Measurements from ENCODE around the gene ZNF48. TPM values are rescaled to one million over a fixed set of nuclear protein-coding genes. Genes with fewer than 3 reads are reported as not detected.

The ZNF48 gene
- total and polyA plus RNA-seq, 2 donors (not counting 1 experiment from before 2014, with no cell fraction given) = 8.4 to 13.3 TPM

GRCh38 chr16:30429418-30429677 is 34.1 kb downstream of the ZNF48 start:
- Histone ChIP-seq H3K4me1 (ENCODE audit: control insufficient read depth in 2 of 2, insufficient read depth in 2 of 2, low read length in 2 of 2) (peaks cover 12 to 21% of the 10 kb centered on the region in 2 donors), H2AFZ (ENCODE audit: insufficient read depth, low read depth, low read length, poor library complexity, severe bottlenecking) (peak overlapping the region; percentile 82), H3K79me2 (ENCODE audit: control insufficient read depth, insufficient read depth, low read length) (peaks cover 27% of the 10 kb centered on the region), H3K9me3 (ENCODE audit: control extremely low read depth in 1 of 3, control insufficient read depth in 2 of 3, insufficient read depth in 1 of 3, low read length in 2 of 3) (no peaks in the 10 kb centered on the region), H3K36me3 (replicated peaks in 1 of 2; ENCODE audit: control extremely low read depth in 1 of 2, control insufficient read depth in 1 of 2, extremely low read depth in 1 of 2, insufficient read depth in 2 of 2, low read length in 1 of 2) (peaks cover 5 to 18% of the 10 kb centered on the region in 2 experiments), H3K27me3 (replicated peaks in 1 of 4; ENCODE audit: control extremely low read depth in 1 of 4, control insufficient read depth in 3 of 4, insufficient read depth in 4 of 4, low read length in 3 of 4) (no peaks in the 10 kb centered on the region), H3K4me2 (replicated peaks; ENCODE audit: low read depth, low read length, poor library complexity, severe bottlenecking) (peak overlapping the region; percentile 91), H4K20me1 (ENCODE audit: control insufficient read depth, insufficient read depth, low read length, poor library complexity, severe bottlenecking) (no peaks in the 10 kb centered on the region), H3K4me3 (ENCODE audit: control extremely low read depth in 1 of 5, extremely low read depth in 1 of 5, insufficient read depth in 1 of 5, low read depth in 2 of 5, low read length in 4 of 5) (peak overlapping the region; percentile 78 to 98 (median 85)), H3K27ac (ENCODE audit: low read length in 2 of 2) (peak overlapping the region; percentile 48 to 51), H3K9ac (ENCODE audit: low read length) (peak overlapping the region; percentile 84)
- POLR2A ChIA-PET = interaction anchor here (0.6 to 2.3 kb wide), 22 partner anchors 11 to 364 kb away, joined by 3 to 18 read pairs (median 5); partner anchors contain the start of genes ALDOA, FBRS, ITGAL and PRR14
- Mint-ChIP-seq H3K4me1 (peaks cover 15% of the 10 kb centered on the region), H3K9me3 (ENCODE audit: insufficient read depth) (no peaks in the 10 kb centered on the region), H3K27me3 (no peaks in the 10 kb centered on the region), H3K4me3 (no peak overlapping the region), H3K27ac (no peak overlapping the region)
- intact Hi-C loops (cut with micrococcal nuclease) = loop anchor here (1.0 kb wide), 1 partner anchor 11 kb away; no protein-coding TSS in a partner anchor
- no peak for ATAC-seq (ENCODE audit: low read depth)
- no peak for DNase-seq
- WGBS (ENCODE audit: insufficient coverage) = 0% methylated on average over 11 of the region's 11 CpGs
- CTCF ChIA-PET = interaction anchor here (0.6 to 4.7 kb wide), 49 partner anchors 10 to 337 kb away, joined by 3 to 55 read pairs (median 5); partner anchors contain the start of genes FBRS, ITGAL, SEPHS2 and SEPTIN1
- TF ChIP-seq, protein P1, sequence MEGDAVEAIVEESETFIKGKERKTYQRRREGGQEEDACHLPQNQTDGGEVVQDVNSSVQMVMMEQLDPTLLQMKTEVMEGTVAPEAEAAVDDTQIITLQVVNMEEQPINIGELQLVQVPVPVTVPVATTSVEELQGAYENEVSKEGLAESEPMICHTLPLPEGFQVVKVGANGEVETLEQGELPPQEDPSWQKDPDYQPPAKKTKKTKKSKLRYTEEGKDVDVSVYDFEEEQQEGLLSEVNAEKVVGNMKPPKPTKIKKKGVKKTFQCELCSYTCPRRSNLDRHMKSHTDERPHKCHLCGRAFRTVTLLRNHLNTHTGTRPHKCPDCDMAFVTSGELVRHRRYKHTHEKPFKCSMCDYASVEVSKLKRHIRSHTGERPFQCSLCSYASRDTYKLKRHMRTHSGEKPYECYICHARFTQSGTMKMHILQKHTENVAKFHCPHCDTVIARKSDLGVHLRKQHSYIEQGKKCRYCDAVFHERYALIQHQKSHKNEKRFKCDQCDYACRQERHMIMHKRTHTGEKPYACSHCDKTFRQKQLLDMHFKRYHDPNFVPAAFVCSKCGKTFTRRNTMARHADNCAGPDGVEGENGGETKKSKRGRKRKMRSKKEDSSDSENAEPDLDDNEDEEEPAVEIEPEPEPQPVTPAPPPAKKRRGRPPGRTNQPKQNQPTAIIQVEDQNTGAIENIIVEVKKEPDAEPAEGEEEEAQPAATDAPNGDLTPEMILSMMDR (IDR thresholded peaks at IDR 0.05) = no peak
- TF ChIP-seq EZH2 (IDR thresholded peaks at IDR 0.05; ENCODE audit: borderline replicate concordance, insufficient read depth, low read depth, low read length, poor library complexity, severe bottlenecking) = no peak

GRCh38 chr16:30429678-30430427 is 34.6 kb downstream of the ZNF48 start, which contains the start of gene DCTPP1:
Gene DCTPP1 (minus strand): TSS chr16:30430030. CDS start chr16:30429980, 50 bp downstream.
- DNase-seq (peak; percentile 99), ATAC-seq (ENCODE audit: low read depth) (peak; percentile 97)
- peaks cover 27% of the 10 kb centered on the region for H3K79me2 ChIP-seq (ENCODE audit: control insufficient read depth, insufficient read depth, low read length)
- H3K27me3 ChIP-seq (replicated peaks in 1 of 4; ENCODE audit: control extremely low read depth in 1 of 4, control insufficient read depth in 3 of 4, insufficient read depth in 4 of 4, low read length in 3 of 4) = no peaks in the 10 kb centered on the region
- Mint-ChIP-seq H3K4me1 (peaks cover 17% of the 10 kb centered on the region), H3K9me3 (ENCODE audit: insufficient read depth) (no peaks in the 10 kb centered on the region), H3K27ac (peak within 1 kb of the TSS; percentile 20), H3K4me3 (no peak within 1 kb of the TSS), H3K27me3 (no peaks in the 10 kb centered on the region)
- POLR2A ChIA-PET = interaction anchor here (0.6 to 2.3 kb wide), 27 partner anchors 12 to 415 kb away, joined by 3 to 18 read pairs (median 4); partner anchors contain the start of genes ALDOA, FBRS, ITGAL and PRR14
- H3K4me1 ChIP-seq (ENCODE audit: control insufficient read depth in 2 of 2, insufficient read depth in 2 of 2, low read length in 2 of 2) = peaks cover 12 to 21% of the 10 kb centered on the region in 2 donors
- H3K4me2 ChIP-seq (replicated peaks; ENCODE audit: low read depth, low read length, poor library complexity, severe bottlenecking) = peak within 1 kb of the TSS; percentile 91
- H2AFZ ChIP-seq (ENCODE audit: insufficient read depth, low read depth, low read length, poor library complexity, severe bottlenecking) = peak within 1 kb of the TSS; percentile 93
- H3K9ac ChIP-seq (ENCODE audit: low read length) = peak within 1 kb of the TSS; percentile 84
- under 1% methylated on average over 45 of the region's 49 CpGs for WGBS (ENCODE audit: insufficient coverage)
- H3K27ac ChIP-seq (ENCODE audit: low read length in 2 of 2) = peak within 1 kb of the TSS; percentile 79 to 86
- H3K4me3 ChIP-seq (ENCODE audit: control extremely low read depth in 1 of 5, extremely low read depth in 1 of 5, insufficient read depth in 1 of 5, low read depth in 2 of 5, low read length in 4 of 5) = peak within 1 kb of the TSS; percentile 78 to 98 (median 85)
- no peaks in the 10 kb centered on the region for H3K9me3 ChIP-seq (ENCODE audit: control extremely low read depth in 1 of 3, control insufficient read depth in 2 of 3, insufficient read depth in 1 of 3, low read length in 2 of 3)
- H4K20me1 ChIP-seq (ENCODE audit: control insufficient read depth, insufficient read depth, low read length, poor library complexity, severe bottlenecking) = no peaks in the 10 kb centered on the region
- intact Hi-C loops (cut with micrococcal nuclease) = loop anchor here (1.0 to 5.0 kb wide), 11 partner anchors 12 to 267 kb away; partner anchors contain the start of genes ITGAL, SEPHS2, SRCAP and ZNF764
- H3K36me3 ChIP-seq (replicated peaks in 1 of 2; ENCODE audit: control extremely low read depth in 1 of 2, control insufficient read depth in 1 of 2, extremely low read depth in 1 of 2, insufficient read depth in 2 of 2, low read length in 1 of 2) = peaks cover 5 to 15% of the 10 kb centered on the region in 2 experiments
- CTCF ChIA-PET = interaction anchor here (0.6 to 4.7 kb wide), 53 partner anchors 9 to 338 kb away, joined by 3 to 55 read pairs (median 5); partner anchors contain the start of genes FBRS, ITGAL, SEPHS2 and SEPTIN1
- no peak for TF ChIP-seq EZH2 (IDR thresholded peaks at IDR 0.05; ENCODE audit: borderline replicate concordance, insufficient read depth, low read depth, low read length, poor library complexity, severe bottlenecking)
- TF ChIP-seq, protein P1 (IDR thresholded peaks at IDR 0.05) = peak; percentile 82
